GM21528 (cell line): ENCODE measurements around the gene HS3ST5.

Source experiments
- ATAC-seq: cut with Tn5 transposase; IDR thresholded peaks from one replicate; pipeline ENCODE4 v1.9.1; 2021; ENCODE audit warnings: mild to moderate bottlenecking, moderate library complexity; ENCODE audit not compliant: unreplicated experiment, low FRiP score

Gene HS3ST5

GRCh38 chr6:114202389-114202788 lies 140.4 kb downstream of the HS3ST5 start:
- no peak for ATAC-seq

GRCh38 chr6:114200891-114201290 lies 141.9 kb downstream of the HS3ST5 start:
- ATAC-seq = no peak

GRCh38 chr6:114195631-114196403 lies 147.0 kb downstream of the HS3ST5 start:
- no peak for ATAC-seq

- no peak for ATAC-seq
Observed at GRCh38 chr6:114195027-114195365, 147.8 kb downstream of the HS3ST5 start.

- ATAC-seq = no peak
Observed at GRCh38 chr6:114194362-114195026, 148.3 kb downstream of the HS3ST5 start.

- no peak for ATAC-seq
Observed at GRCh38 chr6:114187563-114187962, 155.3 kb downstream of the HS3ST5 start.

GRCh38 chr6:114181664-114182063 lies 161.2 kb downstream of the HS3ST5 start:
- no peak for ATAC-seq

GRCh38 chr6:114179411-114179810 lies 163.4 kb downstream of the HS3ST5 start:
- ATAC-seq = no peak

GRCh38 chr6:114176726-114177125 lies 166.1 kb downstream of the HS3ST5 start:
- ATAC-seq = no peak

GRCh38 chr6:114172576-114173260 lies 170.1 kb downstream of the HS3ST5 start:
- ATAC-seq = no peak

- no peak for ATAC-seq
Observed at GRCh38 chr6:114171473-114171872, 171.3 kb downstream of the HS3ST5 start.

GRCh38 chr6:114170958-114171387 lies 171.8 kb downstream of the HS3ST5 start:
- no peak for ATAC-seq

GRCh38 chr6:114170372-114170771 lies 172.5 kb downstream of the HS3ST5 start:
- ATAC-seq = no peak

- ATAC-seq = no peak
Observed at GRCh38 chr6:114169763-114170162, 173.1 kb downstream of the HS3ST5 start.

GRCh38 chr6:114167583-114168576 lies 174.9 kb downstream of the HS3ST5 start:
- ATAC-seq = no peak

GRCh38 chr6:114164207-114164606 lies 178.6 kb downstream of the HS3ST5 start:
- no peak for ATAC-seq

- no peak for ATAC-seq
Observed at GRCh38 chr6:114162691-114163347, 180.0 kb downstream of the HS3ST5 start.

GRCh38 chr6:114160881-114161280 lies 181.9 kb downstream of the HS3ST5 start:
- ATAC-seq = no peak

- no peak for ATAC-seq
Observed at GRCh38 chr6:114159727-114160126, 183.1 kb downstream of the HS3ST5 start.
